Measurements from ENCODE around the gene FBXL22. TPM values are rescaled to one million over a fixed set of nuclear protein-coding genes. Genes with fewer than 3 reads are reported as not detected.

FBXL22 gene
- total RNA-seq, 1 experiment from 2014 or later: 2.0 TPM

DNA sequence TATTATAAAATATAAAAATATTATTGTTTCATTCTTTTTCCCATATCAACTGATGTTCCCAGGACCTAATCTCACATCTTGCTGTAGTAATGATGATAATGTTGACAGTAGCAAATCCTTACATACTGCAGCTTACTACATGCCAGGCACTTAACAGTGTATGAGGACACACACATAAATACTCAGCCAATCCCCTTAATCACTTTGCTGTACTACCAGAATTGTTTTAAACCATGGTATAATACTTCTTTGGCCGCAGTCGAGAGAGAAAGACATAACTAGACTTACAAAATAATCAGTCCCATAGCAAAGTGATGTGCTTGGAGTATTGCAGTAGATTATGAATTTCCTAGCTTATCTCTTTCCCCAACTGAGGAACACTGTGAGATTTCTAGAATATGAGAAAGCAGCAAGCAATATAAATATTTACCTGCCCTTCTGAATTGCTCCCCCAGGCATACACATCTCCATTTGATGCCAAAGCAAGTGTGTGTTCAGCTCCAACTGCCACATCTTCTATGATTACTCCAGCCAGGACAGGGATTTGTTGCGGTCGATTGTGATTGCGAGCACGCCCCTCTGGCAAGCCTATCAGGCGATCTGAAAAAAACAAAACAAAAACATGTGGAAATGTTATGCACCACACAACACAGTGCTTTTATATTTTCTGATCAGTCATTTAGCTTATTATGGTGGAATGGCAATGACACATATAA, 33.0 kb downstream of the FBXL22 start:
- POLR2A ChIA-PET (ENCODE audit: unreplicated experiment): no interaction called here
- DNase-seq (no peak), ATAC-seq (no peak)
- H3K4me1 ChIP-seq (ENCODE audit: insufficient read depth, low read length): no peaks in the 10 kb centered on the region
- TF ChIP-seq EZH2 (IDR thresholded peaks at IDR 0.05; ENCODE audit: low read length, unreplicated experiment) (no peak), EZH2phosphoT487 (IDR thresholded peaks at IDR 0.05; ENCODE audit: borderline replicate concordance, low read length) (no peak)
- TF ChIP-seq, protein P1, sequence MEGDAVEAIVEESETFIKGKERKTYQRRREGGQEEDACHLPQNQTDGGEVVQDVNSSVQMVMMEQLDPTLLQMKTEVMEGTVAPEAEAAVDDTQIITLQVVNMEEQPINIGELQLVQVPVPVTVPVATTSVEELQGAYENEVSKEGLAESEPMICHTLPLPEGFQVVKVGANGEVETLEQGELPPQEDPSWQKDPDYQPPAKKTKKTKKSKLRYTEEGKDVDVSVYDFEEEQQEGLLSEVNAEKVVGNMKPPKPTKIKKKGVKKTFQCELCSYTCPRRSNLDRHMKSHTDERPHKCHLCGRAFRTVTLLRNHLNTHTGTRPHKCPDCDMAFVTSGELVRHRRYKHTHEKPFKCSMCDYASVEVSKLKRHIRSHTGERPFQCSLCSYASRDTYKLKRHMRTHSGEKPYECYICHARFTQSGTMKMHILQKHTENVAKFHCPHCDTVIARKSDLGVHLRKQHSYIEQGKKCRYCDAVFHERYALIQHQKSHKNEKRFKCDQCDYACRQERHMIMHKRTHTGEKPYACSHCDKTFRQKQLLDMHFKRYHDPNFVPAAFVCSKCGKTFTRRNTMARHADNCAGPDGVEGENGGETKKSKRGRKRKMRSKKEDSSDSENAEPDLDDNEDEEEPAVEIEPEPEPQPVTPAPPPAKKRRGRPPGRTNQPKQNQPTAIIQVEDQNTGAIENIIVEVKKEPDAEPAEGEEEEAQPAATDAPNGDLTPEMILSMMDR (conservative IDR thresholded peaks at IDR 0.05; ENCODE audit: low read depth, low read length): no peak
- no peaks in the 10 kb centered on the region for H3K79me2 ChIP-seq (ENCODE audit: low read length)
- H3F3A ChIP-seq (ENCODE audit: low read length, unreplicated experiment): no peaks in the 10 kb centered on the region
- H4K20me1 ChIP-seq (ENCODE audit: low read length): no peaks in the 10 kb centered on the region
- CTCF ChIA-PET: no interaction called here
- no TSS peak for BruUV-seq (replicated peaks)
- intact Hi-C loops (cut with micrococcal nuclease): no loop called here
- no peak overlapping the region for H3K9ac ChIP-seq (ENCODE audit: low read length)
- H3K27ac ChIP-seq (ENCODE audit: low read length): no peak overlapping the region
- H3K4me3 ChIP-seq (ENCODE audit: low read length): no peak overlapping the region
- H3K36me3 ChIP-seq (ENCODE audit: low read depth, low read length): peaks cover 6% of the 10 kb centered on the region
- no peaks in the 10 kb centered on the region for H3K27me3 ChIP-seq (ENCODE audit: low read length)
- no peak overlapping the region for H3K4me2 ChIP-seq (ENCODE audit: low read length)
- no peak overlapping the region for H2AFZ ChIP-seq (ENCODE audit: low read length)
- no peaks in the 10 kb centered on the region for H3K9me2 ChIP-seq (replicated peaks; ENCODE audit: low read length)
- no peaks in the 10 kb centered on the region for H3K9me3 ChIP-seq (ENCODE audit: low read length)

DNA sequence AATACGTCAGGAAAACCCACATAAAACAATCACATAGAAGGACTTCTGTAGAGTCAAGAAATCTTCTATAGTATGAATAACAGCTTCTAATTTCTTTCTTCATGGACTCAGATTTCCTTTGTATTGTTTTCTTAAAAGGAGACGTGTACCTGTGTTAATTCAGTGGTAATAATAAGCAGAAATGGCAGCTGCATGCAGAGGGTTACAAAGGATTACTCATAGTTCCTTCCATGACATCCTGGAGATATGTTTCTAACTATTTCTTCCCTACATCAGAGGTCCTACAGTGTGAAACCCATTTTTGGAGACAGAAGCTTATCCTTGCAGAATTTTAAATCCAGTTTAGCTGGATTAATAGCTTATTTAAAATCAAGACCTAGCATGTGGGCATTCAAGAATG, 36.1 kb downstream of the FBXL22 start:
- Histone ChIP-seq H2AFZ (ENCODE audit: low read length) (no peak overlapping the region), H3K9ac (ENCODE audit: low read length) (no peak overlapping the region), H3K4me3 (ENCODE audit: low read length) (no peak overlapping the region), H3K27me3 (ENCODE audit: low read length) (no peaks in the 10 kb centered on the region), H3K9me3 (ENCODE audit: low read length) (no peaks in the 10 kb centered on the region), H3K27ac (ENCODE audit: low read length) (no peak overlapping the region), H3K4me2 (ENCODE audit: low read length) (no peak overlapping the region), H3K4me1 (ENCODE audit: insufficient read depth, low read length) (no peaks in the 10 kb centered on the region), H4K20me1 (ENCODE audit: low read length) (no peaks in the 10 kb centered on the region), H3K9me2 (replicated peaks; ENCODE audit: low read length) (no peaks in the 10 kb centered on the region), H3F3A (ENCODE audit: low read length, unreplicated experiment) (no peaks in the 10 kb centered on the region), H3K79me2 (ENCODE audit: low read length) (no peaks in the 10 kb centered on the region), H3K36me3 (ENCODE audit: low read depth, low read length) (peaks cover 11% of the 10 kb centered on the region)
- intact Hi-C loops (cut with micrococcal nuclease): no loop called here
- POLR2A ChIA-PET (ENCODE audit: unreplicated experiment): no interaction called here
- ATAC-seq: no peak
- TF ChIP-seq, protein P1 (conservative IDR thresholded peaks at IDR 0.05; ENCODE audit: low read depth, low read length): no peak
- TF ChIP-seq EZH2phosphoT487 (IDR thresholded peaks at IDR 0.05; ENCODE audit: borderline replicate concordance, low read length) (no peak), EZH2 (IDR thresholded peaks at IDR 0.05; ENCODE audit: low read length, unreplicated experiment) (no peak)
- no TSS peak for BruUV-seq (replicated peaks)
- CTCF ChIA-PET: no interaction called here
- no peak for DNase-seq

DNA sequence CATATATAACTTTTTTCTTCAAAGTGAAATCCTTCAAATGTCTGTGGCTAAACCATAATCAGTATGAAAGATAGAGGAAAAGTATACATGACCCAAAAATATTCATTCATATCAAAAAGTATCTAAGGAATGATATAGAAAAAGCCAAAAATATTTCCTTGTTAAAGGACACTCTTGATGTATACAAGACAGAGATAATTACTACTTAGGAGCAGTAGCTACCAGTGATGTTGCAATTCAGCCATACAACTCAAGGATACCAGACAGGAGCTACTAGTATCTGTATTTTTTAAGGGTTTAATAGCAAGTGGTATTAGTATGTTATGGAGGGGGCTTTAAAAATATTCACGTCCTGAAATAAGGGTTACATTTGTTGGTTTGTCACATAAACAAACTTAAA, 37.0 kb downstream of the FBXL22 start:
- Histone ChIP-seq H3K9me3 (ENCODE audit: low read length) (no peaks in the 10 kb centered on the region), H3K4me2 (ENCODE audit: low read length) (no peak overlapping the region), H3K27ac (ENCODE audit: low read length) (no peak overlapping the region), H2AFZ (ENCODE audit: low read length) (no peak overlapping the region), H3K9ac (ENCODE audit: low read length) (no peak overlapping the region), H4K20me1 (ENCODE audit: low read length) (no peaks in the 10 kb centered on the region), H3K4me1 (ENCODE audit: insufficient read depth, low read length) (no peaks in the 10 kb centered on the region), H3K9me2 (replicated peaks; ENCODE audit: low read length) (no peaks in the 10 kb centered on the region), H3K4me3 (ENCODE audit: low read length) (no peak overlapping the region), H3F3A (ENCODE audit: low read length, unreplicated experiment) (no peaks in the 10 kb centered on the region), H3K27me3 (ENCODE audit: low read length) (no peaks in the 10 kb centered on the region), H3K36me3 (ENCODE audit: low read depth, low read length) (peaks cover 13% of the 10 kb centered on the region), H3K79me2 (ENCODE audit: low read length) (no peaks in the 10 kb centered on the region)
- intact Hi-C loops (cut with micrococcal nuclease): no loop called here
- ChIA-PET CTCF (no interaction called here), POLR2A (ENCODE audit: unreplicated experiment) (no interaction called here)
- no peak for ATAC-seq
- BruUV-seq (replicated peaks): no TSS peak
- TF ChIP-seq EZH2phosphoT487 (IDR thresholded peaks at IDR 0.05; ENCODE audit: borderline replicate concordance, low read length): no peak
- TF ChIP-seq EZH2 (IDR thresholded peaks at IDR 0.05; ENCODE audit: low read length, unreplicated experiment): no peak
- TF ChIP-seq, protein P1 (conservative IDR thresholded peaks at IDR 0.05; ENCODE audit: low read depth, low read length): no peak
- no peak for DNase-seq

Measured in PC-3 (cell line).